ENCODE measurements around the gene AFM.

GRCh38 chr4:73485085-73485484 lies 3.5 kb downstream of the AFM start:
- TF ChIP-seq, protein P1, sequence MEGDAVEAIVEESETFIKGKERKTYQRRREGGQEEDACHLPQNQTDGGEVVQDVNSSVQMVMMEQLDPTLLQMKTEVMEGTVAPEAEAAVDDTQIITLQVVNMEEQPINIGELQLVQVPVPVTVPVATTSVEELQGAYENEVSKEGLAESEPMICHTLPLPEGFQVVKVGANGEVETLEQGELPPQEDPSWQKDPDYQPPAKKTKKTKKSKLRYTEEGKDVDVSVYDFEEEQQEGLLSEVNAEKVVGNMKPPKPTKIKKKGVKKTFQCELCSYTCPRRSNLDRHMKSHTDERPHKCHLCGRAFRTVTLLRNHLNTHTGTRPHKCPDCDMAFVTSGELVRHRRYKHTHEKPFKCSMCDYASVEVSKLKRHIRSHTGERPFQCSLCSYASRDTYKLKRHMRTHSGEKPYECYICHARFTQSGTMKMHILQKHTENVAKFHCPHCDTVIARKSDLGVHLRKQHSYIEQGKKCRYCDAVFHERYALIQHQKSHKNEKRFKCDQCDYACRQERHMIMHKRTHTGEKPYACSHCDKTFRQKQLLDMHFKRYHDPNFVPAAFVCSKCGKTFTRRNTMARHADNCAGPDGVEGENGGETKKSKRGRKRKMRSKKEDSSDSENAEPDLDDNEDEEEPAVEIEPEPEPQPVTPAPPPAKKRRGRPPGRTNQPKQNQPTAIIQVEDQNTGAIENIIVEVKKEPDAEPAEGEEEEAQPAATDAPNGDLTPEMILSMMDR (conservative IDR thresholded peaks at IDR 0.05; ENCODE audit: low read length), result no peak
- no peak for TF ChIP-seq EZH2phosphoT487 (IDR thresholded peaks at IDR 0.05; ENCODE audit: borderline replicate concordance, low read depth, low read length)
